Mononuclear cell (primary cell): Measurements from ENCODE around the gene ERCC1. TPM values are rescaled to one million over a fixed set of nuclear protein-coding genes. Genes with fewer than 3 reads are reported as not detected.

Source experiments
- total RNA-seq: library from RNA; depleted of rRNA; stranded (reverse); fragments of >200 nt; gene quantifications from one replicate; pipeline ENCODE4 v1.2.3, GENCODE V29; 2012

Gene ERCC1
- total RNA-seq, 1 donor = 33.6 TPM

Other genes starting within 250 kb of the ERCC1 start
- 30.9 TPM for gene TRAPPC6A, start 245.7 kb downstream of the ERCC1 start, total RNA-seq
- 7.3 TPM for gene BLOC1S3, start 245.1 kb downstream of the ERCC1 start, total RNA-seq
- gene EXOC3L2, start 178.5 kb downstream of the ERCC1 start, total RNA-seq = 0.31 TPM
- gene MARK4, start 172.6 kb downstream of the ERCC1 start, total RNA-seq = 12.9 TPM
- gene CKM, start 101.0 kb downstream of the ERCC1 start, total RNA-seq = not detected
- 0.21 TPM for gene KLC3, start 83.2 kb downstream of the ERCC1 start, total RNA-seq
- gene ERCC2, start 53.3 kb downstream of the ERCC1 start, total RNA-seq = 4.2 TPM
- gene PPP1R13L, start 18.8 kb downstream of the ERCC1 start, total RNA-seq = 0.52 TPM
- 0.10 TPM for gene POLR1G, start 17.3 kb downstream of the ERCC1 start, total RNA-seq
- gene FOSB, start 44.1 kb upstream of the ERCC1 start, total RNA-seq = 337 TPM
- 1.5 TPM for gene RTN2, start 73.1 kb upstream of the ERCC1 start, total RNA-seq
- 4.3 TPM for gene PPM1N, start 74.5 kb upstream of the ERCC1 start, total RNA-seq
- 95.8 TPM for gene VASP, start 83.6 kb upstream of the ERCC1 start, total RNA-seq
- gene OPA3, start 160.9 kb upstream of the ERCC1 start, total RNA-seq = 3.4 TPM
- gene GPR4, start 178.3 kb upstream of the ERCC1 start, total RNA-seq = not detected
- gene EML2, start 215.5 kb upstream of the ERCC1 start, total RNA-seq = 13.9 TPM
- gene GIPR, start 244.3 kb upstream of the ERCC1 start, total RNA-seq = 1.2 TPM